ENCODE measurements around the gene MAN2B1.

DNA sequence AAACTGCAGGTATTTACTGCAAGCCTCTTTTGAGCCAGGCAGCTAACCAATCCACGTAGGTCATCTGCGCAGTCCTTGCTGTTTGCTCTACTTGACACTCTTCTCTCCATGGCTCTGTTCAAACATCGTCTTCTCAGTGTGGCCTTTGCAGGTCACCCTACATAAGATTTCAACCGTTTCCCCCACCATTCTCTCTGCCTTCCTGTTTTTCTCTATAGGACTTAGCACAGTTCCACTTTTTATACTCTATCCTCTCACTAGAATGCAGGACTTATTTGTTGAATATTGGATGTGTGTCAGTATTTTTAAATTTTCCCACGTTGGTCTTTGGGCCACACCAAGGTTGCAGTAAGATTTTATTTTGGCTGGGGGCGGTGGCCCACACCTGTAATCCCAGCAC, 31.6 kb upstream of the MAN2B1 start:
- TF ChIP-seq, protein P1, sequence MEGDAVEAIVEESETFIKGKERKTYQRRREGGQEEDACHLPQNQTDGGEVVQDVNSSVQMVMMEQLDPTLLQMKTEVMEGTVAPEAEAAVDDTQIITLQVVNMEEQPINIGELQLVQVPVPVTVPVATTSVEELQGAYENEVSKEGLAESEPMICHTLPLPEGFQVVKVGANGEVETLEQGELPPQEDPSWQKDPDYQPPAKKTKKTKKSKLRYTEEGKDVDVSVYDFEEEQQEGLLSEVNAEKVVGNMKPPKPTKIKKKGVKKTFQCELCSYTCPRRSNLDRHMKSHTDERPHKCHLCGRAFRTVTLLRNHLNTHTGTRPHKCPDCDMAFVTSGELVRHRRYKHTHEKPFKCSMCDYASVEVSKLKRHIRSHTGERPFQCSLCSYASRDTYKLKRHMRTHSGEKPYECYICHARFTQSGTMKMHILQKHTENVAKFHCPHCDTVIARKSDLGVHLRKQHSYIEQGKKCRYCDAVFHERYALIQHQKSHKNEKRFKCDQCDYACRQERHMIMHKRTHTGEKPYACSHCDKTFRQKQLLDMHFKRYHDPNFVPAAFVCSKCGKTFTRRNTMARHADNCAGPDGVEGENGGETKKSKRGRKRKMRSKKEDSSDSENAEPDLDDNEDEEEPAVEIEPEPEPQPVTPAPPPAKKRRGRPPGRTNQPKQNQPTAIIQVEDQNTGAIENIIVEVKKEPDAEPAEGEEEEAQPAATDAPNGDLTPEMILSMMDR (IDR thresholded peaks at IDR 0.05) = no peak
- TF ChIP-seq POLR2A (IDR thresholded peaks at IDR 0.05) (no peak), POLR2AphosphoS5 (IDR thresholded peaks at IDR 0.05) (no peak), EP300 (IDR thresholded peaks at IDR 0.05) (no peak)
